Osteoblast (primary cell): Measurements from ENCODE around the gene C2CD2. TPM values are rescaled to one million over a fixed set of nuclear protein-coding genes. Genes with fewer than 3 reads are reported as not detected.

ENCODE experiments used
- DNase-seq: peaks from one replicate; pipeline ENCODE4 v3.0.0; 2011; ENCODE audit warnings: low spot score, mixed read lengths; ENCODE audit not compliant: insufficient read length; ENCODE audit errors: missing footprints
- H2AFZ ChIP-seq: 2 replicates; pipeline ENCODE4 v1.6.0; 2011; ENCODE audit warnings: mild to moderate bottlenecking, low read length
- H3K27ac ChIP-seq: 2 replicates; pipeline ENCODE4 v1.5.1; 2011; ENCODE audit warnings: mild to moderate bottlenecking, low read depth, low read length, moderate library complexity
- H3K27me3 ChIP-seq: 2 replicates; pipeline ENCODE4 v1.6.0; 2012; ENCODE audit warnings: mild to moderate bottlenecking, control low read depth, inconsistent platforms, low read length, moderate library complexity; ENCODE audit not compliant: insufficient read depth
- H3K36me3 ChIP-seq: 2 replicates; pipeline ENCODE4 v1.5.1; 2011; ENCODE audit warnings: mild to moderate bottlenecking, low read length, control low read depth, moderate library complexity; ENCODE audit not compliant: insufficient read depth
- H3K4me1 ChIP-seq: 2 replicates; pipeline ENCODE4 v1.5.1; 2011; ENCODE audit warnings: mild to moderate bottlenecking, low read length, control low read depth, moderate library complexity; ENCODE audit not compliant: insufficient read depth
- H3K4me2 ChIP-seq: 2 replicates; pipeline ENCODE4 v1.6.0; 2011; ENCODE audit warnings: mild to moderate bottlenecking, low read length; ENCODE audit not compliant: insufficient read depth
- H3K4me3 ChIP-seq: fragments of 200-600 bp; sonication (generic); 3 replicates; pipeline ENCODE4 v1.5.1; 2012; ENCODE audit warnings: mild to moderate bottlenecking, low read length, inconsistent platforms; ENCODE audit not compliant: insufficient read depth
- H3K79me2 ChIP-seq: 2 replicates; pipeline ENCODE4 v1.6.0; 2012; ENCODE audit warnings: mild to moderate bottlenecking, low read length, control low read depth, inconsistent platforms; ENCODE audit not compliant: insufficient read depth
- H3K9me3 ChIP-seq: 2 replicates; pipeline ENCODE4 v1.5.1; 2011; ENCODE audit warnings: low read depth, low read length, control low read depth
- H4K20me1 ChIP-seq: 2 replicates; pipeline ENCODE4 v1.6.0; 2012; ENCODE audit warnings: mild to moderate bottlenecking, low read length, control low read depth; ENCODE audit not compliant: insufficient read depth
- total RNA-seq: library from RNA; depleted of rRNA; stranded (reverse); fragments of >200 nt; gene quantifications from 2 replicates; pipeline ENCODE4 v1.2.3, GENCODE V29; 2012
- TF ChIP-seq, protein P1 (sequence below): IDR thresholded peaks from 2 replicates; pipeline ENCODE4 v1.5.1; 2011; ENCODE audit warnings: mild to moderate bottlenecking, low read depth, low read length, moderate library complexity; ENCODE audit errors: extremely low read depth

Gene C2CD2
- total RNA-seq, 1 donor, result 40.9 TPM

DNA sequence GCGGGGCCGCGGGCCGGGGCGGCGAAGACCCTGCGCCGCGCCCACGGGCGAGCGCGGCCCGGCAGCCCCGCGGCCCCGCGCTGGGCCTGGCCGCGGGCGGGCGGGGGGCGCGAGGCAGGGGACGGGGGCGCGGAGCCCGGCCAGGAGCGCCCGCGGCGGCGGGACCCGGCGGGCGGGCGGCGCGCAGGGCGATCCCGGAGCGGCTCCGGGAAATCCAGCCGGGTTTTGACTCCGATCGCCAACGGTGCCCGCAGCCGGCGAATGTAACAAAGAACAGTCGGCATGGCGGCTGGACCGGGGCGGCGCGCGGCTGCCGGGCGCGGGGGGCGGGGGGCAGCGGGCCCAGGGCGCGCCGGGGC is 75.0 kb downstream of the C2CD2 start:
- Histone ChIP-seq H2AFZ (no peak overlapping the region), H3K9me3 (no peaks in the 10 kb centered on the region), H3K4me3 (peak overlapping the region; percentile 84), H3K4me2 (peak overlapping the region; percentile 99), H4K20me1 (no peaks in the 10 kb centered on the region), H3K27ac (peak overlapping the region; percentile 82), H3K27me3 (no peaks in the 10 kb centered on the region), H3K36me3 (no peaks in the 10 kb centered on the region), H3K79me2 (peaks cover 42% of the 10 kb centered on the region), H3K4me1 (peaks cover 11% of the 10 kb centered on the region)
- peak; percentile 99 for DNase-seq
- TF ChIP-seq, protein P1, sequence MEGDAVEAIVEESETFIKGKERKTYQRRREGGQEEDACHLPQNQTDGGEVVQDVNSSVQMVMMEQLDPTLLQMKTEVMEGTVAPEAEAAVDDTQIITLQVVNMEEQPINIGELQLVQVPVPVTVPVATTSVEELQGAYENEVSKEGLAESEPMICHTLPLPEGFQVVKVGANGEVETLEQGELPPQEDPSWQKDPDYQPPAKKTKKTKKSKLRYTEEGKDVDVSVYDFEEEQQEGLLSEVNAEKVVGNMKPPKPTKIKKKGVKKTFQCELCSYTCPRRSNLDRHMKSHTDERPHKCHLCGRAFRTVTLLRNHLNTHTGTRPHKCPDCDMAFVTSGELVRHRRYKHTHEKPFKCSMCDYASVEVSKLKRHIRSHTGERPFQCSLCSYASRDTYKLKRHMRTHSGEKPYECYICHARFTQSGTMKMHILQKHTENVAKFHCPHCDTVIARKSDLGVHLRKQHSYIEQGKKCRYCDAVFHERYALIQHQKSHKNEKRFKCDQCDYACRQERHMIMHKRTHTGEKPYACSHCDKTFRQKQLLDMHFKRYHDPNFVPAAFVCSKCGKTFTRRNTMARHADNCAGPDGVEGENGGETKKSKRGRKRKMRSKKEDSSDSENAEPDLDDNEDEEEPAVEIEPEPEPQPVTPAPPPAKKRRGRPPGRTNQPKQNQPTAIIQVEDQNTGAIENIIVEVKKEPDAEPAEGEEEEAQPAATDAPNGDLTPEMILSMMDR, result no peak

DNA sequence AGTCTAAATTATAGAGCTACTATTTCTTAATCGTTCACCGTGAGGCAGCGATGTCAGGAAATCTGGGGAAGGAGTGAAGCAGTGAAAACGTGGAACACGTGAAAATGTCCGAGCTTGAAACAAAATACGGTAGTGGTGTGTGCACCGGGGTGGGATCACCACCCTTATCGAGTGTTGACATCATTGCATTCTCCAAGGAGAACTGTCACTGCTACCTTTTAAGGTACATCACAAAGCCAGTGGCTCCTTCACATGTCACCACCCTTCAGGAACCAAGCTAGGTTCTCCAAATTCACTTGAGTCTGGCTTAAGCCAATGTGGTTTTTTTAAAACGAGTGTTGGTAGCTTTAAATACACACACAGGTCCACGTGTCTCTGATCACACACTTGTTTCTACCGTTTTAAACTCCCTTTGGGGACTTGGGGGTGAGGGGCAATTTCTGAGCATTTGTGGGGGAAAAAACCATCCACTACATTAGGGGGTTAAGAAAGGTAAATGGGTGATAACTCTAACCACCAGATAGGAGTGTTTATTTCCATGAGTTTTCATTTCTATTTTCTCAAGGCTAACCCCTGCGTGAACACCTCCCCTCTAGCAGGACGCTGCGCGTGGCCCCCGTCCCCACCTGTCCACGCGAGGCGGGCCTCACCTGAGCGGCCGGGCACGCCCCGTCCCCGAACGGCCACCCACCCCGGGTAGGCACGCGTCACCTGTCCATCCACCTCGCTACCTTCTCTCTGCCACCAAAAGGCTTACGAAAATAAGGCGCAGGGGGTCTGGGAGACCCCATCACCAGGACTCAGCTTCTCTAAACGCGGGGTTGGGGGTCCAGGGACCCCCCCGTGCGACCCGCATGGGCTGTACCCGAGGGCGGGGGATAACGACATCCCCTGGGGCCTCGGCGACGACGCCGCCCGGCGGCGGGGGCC is 75.7 kb downstream of the C2CD2 start:
- Histone ChIP-seq H3K27me3 (no peaks in the 10 kb centered on the region), H3K36me3 (no peaks in the 10 kb centered on the region), H3K4me3 (peak overlapping the region; percentile 84), H4K20me1 (no peaks in the 10 kb centered on the region), H3K4me1 (peaks cover 11% of the 10 kb centered on the region), H2AFZ (peak overlapping the region; percentile 77), H3K4me2 (peak overlapping the region; percentile 99), H3K79me2 (peaks cover 48% of the 10 kb centered on the region), H3K9me3 (no peaks in the 10 kb centered on the region), H3K27ac (peak overlapping the region; percentile 82)
- TF ChIP-seq, protein P1, result no peak
- DNase-seq, result peak; percentile 95

DNA sequence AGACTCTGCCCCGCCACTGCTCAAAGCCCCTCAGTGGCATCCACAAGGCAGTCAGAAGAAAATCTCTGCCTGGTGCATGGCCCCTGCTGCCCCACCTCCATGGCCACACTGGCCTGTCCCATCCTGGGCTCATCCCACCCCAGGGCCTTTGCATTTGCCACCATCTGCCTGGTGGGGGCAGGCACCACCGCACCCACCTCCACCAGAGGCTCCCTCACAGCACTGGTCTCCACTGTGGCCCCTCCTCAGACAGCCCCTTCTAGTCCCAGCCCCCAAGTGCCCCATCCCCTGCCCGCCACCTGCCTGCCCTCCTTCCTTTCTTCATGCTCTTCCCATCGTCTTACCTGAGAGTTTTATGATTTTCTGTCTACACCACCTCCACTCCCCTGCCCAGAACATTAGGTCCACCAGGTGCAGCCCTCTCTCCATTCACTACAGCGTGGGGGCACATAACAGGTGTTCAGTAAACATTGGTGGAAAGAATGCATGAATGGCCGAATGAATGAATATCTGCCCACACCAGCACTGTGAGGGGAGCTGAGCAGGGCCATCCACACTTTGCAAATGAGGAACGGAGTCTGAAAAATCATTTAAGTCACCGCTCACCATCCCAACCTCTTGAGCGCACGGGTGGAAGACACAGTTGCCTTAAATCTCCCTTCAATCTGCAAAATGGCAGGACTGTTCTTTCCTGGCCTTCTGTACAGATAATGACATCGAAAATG is 76.7 kb downstream of the C2CD2 start:
- H3K79me2 ChIP-seq, result peaks cover 50% of the 10 kb centered on the region
- DNase-seq, result no peak
- TF ChIP-seq, protein P1, result no peak
- H3K4me2 ChIP-seq, result peak overlapping the region; percentile 99
- H3K9me3 ChIP-seq, result no peaks in the 10 kb centered on the region
- H4K20me1 ChIP-seq, result no peaks in the 10 kb centered on the region
- H3K4me1 ChIP-seq, result peaks cover 11% of the 10 kb centered on the region
- H3K27me3 ChIP-seq, result no peaks in the 10 kb centered on the region
- H3K36me3 ChIP-seq, result no peaks in the 10 kb centered on the region
- H3K4me3 ChIP-seq, result peak overlapping the region; percentile 84
- peak overlapping the region; percentile 77 for H2AFZ ChIP-seq
- peak overlapping the region; percentile 82 for H3K27ac ChIP-seq

DNA sequence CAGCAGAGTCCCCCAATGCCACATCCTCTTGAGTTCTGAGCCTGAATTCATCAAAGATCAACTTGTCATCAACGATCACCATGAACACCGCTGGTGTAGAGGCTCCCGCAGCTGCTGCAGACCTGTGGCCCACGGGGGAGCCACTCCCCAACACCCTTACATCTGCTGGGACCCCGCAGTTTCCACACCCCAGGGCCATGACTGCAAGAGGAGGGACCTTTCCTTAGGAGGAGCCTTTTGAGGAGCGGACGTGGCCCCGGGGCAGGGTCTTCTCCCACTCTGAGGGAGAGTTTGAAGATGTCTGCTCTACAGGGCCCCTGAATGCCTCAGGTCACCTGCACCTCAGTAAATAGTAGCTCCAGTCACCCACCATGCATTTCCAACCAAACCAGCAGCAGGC is 77.4 kb downstream of the C2CD2 start:
- H4K20me1 ChIP-seq, result no peaks in the 10 kb centered on the region

More for the DNA sequence above, 77.4 kb downstream of the C2CD2 start:
- no peak overlapping the region for H3K4me2 ChIP-seq
- DNase-seq, result no peak
- no peak overlapping the region for H3K4me3 ChIP-seq
- no peak overlapping the region for H2AFZ ChIP-seq
- no peaks in the 10 kb centered on the region for H3K36me3 ChIP-seq
- H3K79me2 ChIP-seq, result peaks cover 53% of the 10 kb centered on the region
- peaks cover 11% of the 10 kb centered on the region for H3K4me1 ChIP-seq
- TF ChIP-seq, protein P1, result no peak
- no peaks in the 10 kb centered on the region for H3K27me3 ChIP-seq
- H3K27ac ChIP-seq, result no peak overlapping the region
- no peaks in the 10 kb centered on the region for H3K9me3 ChIP-seq
